Activated naive CD8-positive, alpha-beta T cell treated with anti-CD3 and anti-CD28 coated beads for 36 hours (primary cell): ENCODE measurements around the gene NCKAP5L. TPM values are rescaled to one million over a fixed set of nuclear protein-coding genes. Genes with fewer than 3 reads are reported as not detected.

Experiments
- DNase-seq: peaks from one replicate; pipeline ENCODE4 v3.0.0; 2021
- H3K27ac Mint-ChIP-seq: one replicate; pipeline ENCODE4 v1.8.0; 2022; ENCODE audit warnings: mild to moderate bottlenecking, moderate library complexity, mixed read lengths
- H3K27me3 Mint-ChIP-seq: one replicate; pipeline ENCODE4 v1.8.0; 2022; ENCODE audit warnings: mild to moderate bottlenecking, mixed read lengths
- H3K36me3 Mint-ChIP-seq: one replicate; pipeline ENCODE4 v1.8.0; 2021; ENCODE audit warnings: mild to moderate bottlenecking, mixed read lengths
- H3K4me1 Mint-ChIP-seq: one replicate; pipeline ENCODE4 v1.8.0; 2021; ENCODE audit warnings: mixed read lengths
- H3K4me3 Mint-ChIP-seq: one replicate; pipeline ENCODE4 v1.8.0; 2022; ENCODE audit warnings: mild to moderate bottlenecking, moderate library complexity, mixed read lengths
- H3K9me3 Mint-ChIP-seq: one replicate; pipeline ENCODE4 v1.8.0; 2022; ENCODE audit warnings: mixed read lengths
- total RNA-seq, 2 experiments: library from RNA; stranded (reverse); gene quantifications; one replicate each; pipeline ENCODE4 v1.2.3, GENCODE V29; 2021

The NCKAP5L gene
- total RNA-seq, 2 experiments from 2014 or later: 7.9 to 8.9 TPM

DNA sequence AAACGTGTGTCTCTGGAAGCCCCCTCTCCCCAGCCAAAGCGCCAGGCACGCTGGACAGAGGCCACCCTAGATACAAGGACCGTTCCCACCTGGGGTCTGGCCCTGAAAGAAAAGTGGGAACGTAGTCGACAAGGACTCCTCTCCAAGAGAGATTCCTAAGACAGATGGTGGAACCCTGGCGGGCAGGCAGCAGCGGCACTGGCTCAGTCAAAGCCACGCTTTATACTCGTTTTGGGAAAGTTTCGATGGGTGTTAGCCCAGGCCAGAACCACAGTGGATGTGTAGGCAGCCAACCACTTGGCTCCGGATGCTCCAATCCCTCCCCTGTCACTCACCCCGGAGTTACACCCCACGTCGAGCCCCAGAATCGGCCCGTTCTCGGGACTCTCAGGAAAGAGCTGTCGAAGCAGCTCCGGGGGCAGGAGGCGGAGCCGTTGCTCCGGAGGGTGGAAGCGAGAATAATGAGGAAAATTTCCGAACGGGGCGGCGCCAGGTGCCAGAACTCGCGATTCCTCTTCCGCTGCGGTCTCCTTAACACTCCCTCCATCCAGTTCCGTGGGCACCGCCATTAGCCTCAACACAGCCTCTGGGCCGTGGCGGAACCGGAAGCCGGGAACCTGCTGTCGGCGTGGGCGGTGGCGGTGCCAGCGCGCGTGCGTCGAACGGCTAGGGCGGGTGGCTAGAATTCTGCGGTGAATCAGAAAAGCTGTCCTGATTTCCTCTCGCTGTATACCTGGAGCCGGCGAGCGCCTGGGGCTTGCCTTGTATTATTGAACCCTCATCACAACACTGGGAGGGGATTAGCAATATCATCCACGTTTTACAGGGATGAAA lies 14.5 kb upstream of the NCKAP5L start, which contains the start of gene BCDIN3D:
BCDIN3D (minus strand) TSS at position 588 of the 834 bp plus-strand sequence; CDS start at position 569, 19 bp downstream.
- Mint-ChIP-seq H3K9me3 (no peaks in the 10 kb centered on the region), H3K36me3 (no peaks in the 10 kb centered on the region), H3K27ac (peak within 1 kb of the TSS; percentile 96), H3K4me3 (peak within 1 kb of the TSS; percentile 97), H3K27me3 (no peaks in the 10 kb centered on the region), H3K4me1 (peaks cover 28% of the 10 kb centered on the region)
- peak; percentile 96 for DNase-seq

DNA sequence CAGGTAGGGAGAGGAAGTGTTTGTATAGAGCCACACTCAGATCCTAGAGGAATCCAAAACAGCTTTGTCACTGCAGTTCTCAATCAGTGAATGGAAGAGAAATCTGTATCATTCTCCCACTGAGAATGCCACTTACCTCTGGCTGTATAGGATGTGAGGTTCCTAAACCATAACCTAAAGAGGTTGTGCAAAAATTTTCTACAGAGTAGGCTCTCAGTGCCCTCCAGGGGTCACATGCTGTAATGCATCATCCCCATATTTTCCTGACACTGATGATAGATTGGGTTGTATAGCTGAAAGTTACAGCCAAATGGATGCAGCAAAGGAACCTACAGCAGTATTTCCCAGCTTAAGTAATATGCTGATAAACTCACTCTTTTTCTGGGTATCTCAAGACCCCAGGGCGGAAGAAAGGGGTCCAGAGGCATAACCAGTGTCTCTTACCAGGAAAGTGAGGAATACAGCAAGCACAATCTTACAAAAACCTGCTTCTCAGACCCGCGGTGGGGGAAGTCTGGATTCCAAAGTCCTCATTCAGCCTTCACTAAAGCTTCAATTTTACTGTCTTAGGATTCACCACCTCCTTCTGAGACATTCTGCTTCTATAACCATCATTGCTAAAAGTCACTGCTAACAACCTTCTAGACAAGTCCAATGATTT lies 10.9 kb upstream of the NCKAP5L start:
- H3K4me1 Mint-ChIP-seq: peaks cover 21% of the 10 kb centered on the region
- no peak overlapping the region for H3K27ac Mint-ChIP-seq
- DNase-seq: peak; percentile 16
- H3K27me3 Mint-ChIP-seq: no peaks in the 10 kb centered on the region
- H3K9me3 Mint-ChIP-seq: no peaks in the 10 kb centered on the region
- H3K4me3 Mint-ChIP-seq: no peak overlapping the region
- H3K36me3 Mint-ChIP-seq: no peaks in the 10 kb centered on the region

DNA sequence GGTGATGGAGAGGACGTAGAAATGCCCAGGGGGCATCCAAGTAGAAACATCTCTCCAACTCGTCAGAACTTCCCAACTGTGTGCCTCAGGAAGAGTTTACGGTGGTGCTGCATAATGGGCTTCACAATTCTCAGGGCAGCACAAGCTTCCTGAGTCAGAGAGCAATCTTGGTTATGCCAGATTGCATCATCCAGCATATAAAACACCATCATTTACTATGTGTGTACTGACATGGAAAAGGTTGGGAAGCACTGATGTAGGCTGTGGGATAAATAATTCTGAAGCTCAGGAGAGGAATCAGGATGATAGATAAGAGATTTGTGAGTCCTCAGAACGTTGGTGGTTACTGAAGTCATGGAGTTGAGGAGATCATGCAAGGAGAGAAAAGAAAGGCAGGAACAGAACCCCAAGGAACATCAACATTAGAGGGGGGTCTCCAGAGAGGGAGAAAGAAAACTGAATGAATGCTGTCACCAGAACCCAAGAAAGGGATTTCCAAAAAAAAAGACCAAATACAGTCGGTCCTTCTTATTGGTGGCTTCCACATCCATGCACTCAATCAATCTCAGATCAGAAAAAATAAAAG lies 4.7 kb upstream of the NCKAP5L start:
- peak overlapping the region; percentile 64 for H3K27ac Mint-ChIP-seq
- H3K27me3 Mint-ChIP-seq: no peaks in the 10 kb centered on the region
- H3K36me3 Mint-ChIP-seq: no peaks in the 10 kb centered on the region
- peaks cover 13% of the 10 kb centered on the region for H3K4me1 Mint-ChIP-seq
- DNase-seq: no peak
- no peak overlapping the region for H3K4me3 Mint-ChIP-seq
- H3K9me3 Mint-ChIP-seq: no peaks in the 10 kb centered on the region

DNA sequence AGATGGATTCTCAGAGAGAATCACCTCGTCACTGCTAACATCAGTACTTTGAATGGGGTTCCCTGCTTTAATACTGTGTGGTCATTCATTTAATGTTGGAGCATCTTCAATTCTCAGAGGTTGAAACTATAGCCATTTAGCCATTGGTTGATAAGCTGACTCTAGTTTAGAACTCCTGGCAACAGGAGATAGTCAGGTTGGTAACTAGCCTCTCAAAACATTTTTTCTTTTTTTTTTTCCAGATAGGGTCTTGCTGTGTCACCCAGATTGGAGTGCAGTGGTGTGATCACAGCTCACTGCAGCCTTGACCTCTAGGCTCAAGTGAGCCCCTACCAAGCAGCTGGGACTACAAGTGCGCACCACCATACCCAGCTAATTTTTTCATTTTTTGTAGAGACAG lies 3.5 kb upstream of the NCKAP5L start:
- Mint-ChIP-seq H3K4me3 (no peak overlapping the region), H3K4me1 (peaks cover 19% of the 10 kb centered on the region), H3K9me3 (no peaks in the 10 kb centered on the region), H3K36me3 (no peaks in the 10 kb centered on the region), H3K27ac (no peak overlapping the region), H3K27me3 (no peaks in the 10 kb centered on the region)
- DNase-seq: no peak

DNA sequence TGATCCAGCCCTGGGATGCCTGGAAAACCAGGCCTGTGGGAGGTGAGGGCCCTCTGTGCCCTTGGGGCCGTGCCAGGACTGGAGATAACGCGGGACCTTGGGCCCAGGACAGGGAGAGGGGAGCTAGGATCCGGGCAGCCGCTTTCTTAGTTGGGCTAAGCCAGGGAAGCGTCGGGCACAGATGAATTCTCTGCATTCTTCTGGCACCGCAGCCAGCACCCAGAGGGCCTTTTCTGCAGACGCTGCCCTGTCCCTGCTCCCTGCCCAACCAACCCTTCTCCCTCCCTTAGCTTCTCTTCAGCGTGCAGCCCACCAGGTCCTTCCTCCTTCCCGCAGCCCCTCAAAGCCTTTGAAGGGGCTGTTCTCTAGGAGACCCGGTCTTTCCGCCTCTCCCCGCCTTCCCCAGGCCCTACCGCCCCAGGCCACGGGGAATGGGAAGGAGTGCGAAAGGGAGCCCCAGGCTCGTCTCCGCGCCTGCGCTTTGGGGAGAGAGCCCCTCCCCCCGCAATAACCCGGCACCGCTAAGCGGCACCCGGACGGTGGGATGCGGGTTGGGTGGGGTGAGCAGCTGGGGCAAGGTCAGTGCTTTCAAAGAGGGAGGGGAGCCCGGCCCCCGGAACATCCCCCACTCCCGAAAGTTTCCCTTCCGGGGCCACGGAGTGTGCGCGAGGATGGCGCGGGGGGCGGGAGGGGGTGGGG lies 663 bp downstream of the NCKAP5L start:
- Mint-ChIP-seq H3K27me3 (no peaks in the 10 kb centered on the region), H3K27ac (no peak overlapping the region), H3K4me1 (peaks cover 36% of the 10 kb centered on the region), H3K4me3 (peak overlapping the region; percentile 98), H3K9me3 (no peaks in the 10 kb centered on the region), H3K36me3 (peaks cover 4% of the 10 kb centered on the region)
- DNase-seq: peak; percentile 52

DNA sequence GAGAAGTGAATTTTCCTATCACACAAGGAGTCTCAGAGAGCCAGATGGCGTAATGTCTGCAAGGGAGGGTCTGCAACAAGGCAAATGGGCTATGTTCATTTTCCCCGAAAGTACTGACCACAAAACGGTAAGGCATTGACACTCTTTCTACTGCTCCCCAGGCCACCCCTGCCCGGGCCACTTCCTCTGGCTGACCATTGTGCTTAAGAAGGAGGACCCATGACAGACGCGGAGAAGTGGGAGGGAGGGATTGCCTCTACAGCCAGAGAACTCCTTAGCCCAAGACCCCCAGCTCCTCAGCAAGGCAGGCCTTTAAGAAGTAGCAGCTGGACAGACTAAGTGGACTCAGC lies 1.2 kb downstream of the NCKAP5L start:
- peaks cover 39% of the 10 kb centered on the region for H3K4me1 Mint-ChIP-seq

DNA sequence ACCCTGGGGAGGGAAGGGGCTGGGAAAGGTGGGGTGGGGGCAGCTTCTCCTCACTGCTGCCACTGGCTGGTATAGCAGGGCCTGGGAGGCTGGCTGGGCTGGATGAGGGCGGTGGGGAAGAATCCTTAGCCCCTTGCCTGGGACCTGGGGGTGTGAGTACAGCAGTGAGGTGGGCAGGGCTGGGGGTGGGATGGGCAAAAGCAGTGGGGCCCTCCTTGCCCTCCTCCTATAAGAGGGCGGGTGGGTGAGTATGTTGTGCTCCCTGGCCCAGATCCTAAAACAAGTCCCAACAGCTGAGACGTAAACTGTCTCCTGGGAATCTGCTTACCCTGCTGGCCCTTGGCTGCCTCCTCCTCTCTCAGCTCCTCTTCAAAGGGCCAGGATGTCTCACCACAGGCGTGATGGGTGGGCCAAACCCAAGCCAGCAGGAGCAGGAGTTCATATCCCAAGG lies 2.2 kb downstream of the NCKAP5L start:
- peaks cover 4% of the 10 kb centered on the region for H3K36me3 Mint-ChIP-seq
- peaks cover 47% of the 10 kb centered on the region for H3K4me1 Mint-ChIP-seq
- H3K27me3 Mint-ChIP-seq: no peaks in the 10 kb centered on the region
- no peak overlapping the region for H3K27ac Mint-ChIP-seq
- no peaks in the 10 kb centered on the region for H3K9me3 Mint-ChIP-seq
- no peak overlapping the region for H3K4me3 Mint-ChIP-seq
- no peak for DNase-seq

More for the DNA sequence above, 1.2 kb downstream of the NCKAP5L start:
- Mint-ChIP-seq H3K9me3 (no peaks in the 10 kb centered on the region), H3K4me3 (peak overlapping the region; percentile 98), H3K27ac (no peak overlapping the region), H3K36me3 (peaks cover 4% of the 10 kb centered on the region), H3K27me3 (no peaks in the 10 kb centered on the region)
- no peak for DNase-seq

DNA sequence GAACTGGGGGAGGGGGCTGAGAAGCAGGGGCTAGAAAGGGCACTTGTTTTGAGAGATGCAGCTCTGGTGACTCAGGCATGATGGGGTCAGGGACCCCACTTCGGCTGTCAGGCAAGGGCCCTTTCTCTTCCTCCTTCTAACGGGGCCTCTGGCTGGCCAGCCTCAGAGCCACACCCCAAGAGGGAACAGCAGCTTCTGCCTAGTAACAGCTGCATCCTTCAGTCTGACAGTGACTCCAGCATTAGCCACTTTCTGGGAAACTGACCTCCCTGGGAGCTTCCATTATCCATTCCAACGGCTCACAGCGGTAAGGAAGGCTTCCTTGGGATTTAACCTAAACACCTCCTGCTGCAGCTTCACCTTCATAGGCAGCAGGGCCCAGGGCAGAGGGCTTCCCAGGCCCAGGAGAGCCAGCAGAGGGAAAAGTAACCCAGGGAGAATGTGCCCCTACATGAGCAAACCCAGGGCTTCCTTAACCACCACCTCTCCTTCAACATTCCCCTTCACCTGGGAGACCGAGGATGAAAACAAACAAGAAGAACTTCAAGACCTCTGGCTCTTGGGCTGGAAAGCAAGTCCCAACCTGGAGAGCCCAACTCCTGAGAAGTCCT lies 2.7 kb downstream of the NCKAP5L start:
- Mint-ChIP-seq H3K4me1 (peaks cover 49% of the 10 kb centered on the region), H3K9me3 (no peaks in the 10 kb centered on the region), H3K27me3 (no peaks in the 10 kb centered on the region), H3K4me3 (no peak overlapping the region), H3K27ac (no peak overlapping the region), H3K36me3 (peaks cover 4% of the 10 kb centered on the region)
- DNase-seq: no peak

DNA sequence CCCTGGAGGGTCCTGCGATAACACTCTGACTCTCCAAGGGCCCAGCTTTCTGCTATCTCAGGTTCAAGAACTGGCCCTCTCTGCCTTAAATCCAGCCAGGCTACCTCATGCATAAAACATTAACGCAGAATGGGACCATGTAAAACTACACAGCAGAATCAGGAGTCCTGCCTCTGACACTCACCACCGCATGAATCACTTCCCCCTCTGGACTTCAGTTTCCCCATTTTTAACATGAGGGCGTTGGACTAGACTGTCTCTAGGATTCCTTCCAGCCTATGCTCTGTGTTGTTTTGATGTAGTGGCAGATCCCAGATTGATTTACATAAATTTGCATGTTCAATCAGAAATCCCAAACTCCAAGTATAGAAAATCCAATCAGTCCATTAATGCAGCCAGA lies 3.3 kb downstream of the NCKAP5L start:
- H3K36me3 Mint-ChIP-seq: peaks cover 4% of the 10 kb centered on the region
- H3K4me1 Mint-ChIP-seq: peaks cover 48% of the 10 kb centered on the region
- H3K27ac Mint-ChIP-seq: no peak overlapping the region
- H3K9me3 Mint-ChIP-seq: no peaks in the 10 kb centered on the region
- no peak for DNase-seq
- no peak overlapping the region for H3K4me3 Mint-ChIP-seq
- H3K27me3 Mint-ChIP-seq: no peaks in the 10 kb centered on the region

DNA sequence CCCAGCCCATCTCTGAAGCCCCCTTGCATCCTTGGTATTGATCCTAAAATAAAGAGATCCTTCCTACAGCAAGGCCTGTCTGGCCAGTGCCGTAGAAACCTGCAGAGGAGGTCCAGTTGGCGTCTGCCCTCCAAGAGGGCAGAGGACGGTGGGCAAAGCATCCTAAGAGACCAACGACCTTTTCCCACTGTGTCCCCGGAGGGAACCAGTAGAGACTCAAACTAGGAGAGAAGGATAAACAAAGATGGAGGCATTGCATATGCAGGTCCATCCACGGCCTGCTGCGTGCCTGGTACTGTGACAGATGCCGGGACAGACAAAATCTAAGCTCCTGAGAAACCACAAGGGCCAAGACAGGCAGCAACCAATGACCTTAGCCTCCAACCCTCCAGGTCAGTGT lies 3.8 kb downstream of the NCKAP5L start:
- Mint-ChIP-seq H3K36me3 (peaks cover 4% of the 10 kb centered on the region), H3K9me3 (no peaks in the 10 kb centered on the region), H3K27me3 (no peaks in the 10 kb centered on the region), H3K4me3 (no peak overlapping the region), H3K4me1 (peaks cover 52% of the 10 kb centered on the region), H3K27ac (no peak overlapping the region)
- no peak for DNase-seq

DNA sequence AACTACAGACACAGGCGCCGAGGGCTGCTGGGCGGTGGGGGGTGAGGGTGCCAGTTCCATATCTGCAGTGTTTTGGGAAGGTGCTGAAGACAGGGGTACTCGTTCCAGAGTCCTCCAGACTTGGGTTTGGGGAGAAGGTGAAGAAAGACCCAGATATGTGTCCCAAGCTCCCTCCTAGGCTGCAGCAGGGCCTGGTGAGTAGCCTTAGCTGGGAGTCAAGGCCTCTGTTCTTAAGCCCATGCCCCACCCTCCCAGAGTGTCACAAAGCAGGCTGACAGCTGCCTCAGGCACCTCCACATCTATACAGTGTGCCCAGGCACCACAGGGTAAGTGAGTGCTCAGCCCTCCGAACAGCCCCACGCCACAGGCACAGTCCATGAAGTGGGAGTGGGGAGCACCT lies 4.3 kb downstream of the NCKAP5L start:
- Mint-ChIP-seq H3K27me3 (no peaks in the 10 kb centered on the region), H3K4me3 (no peak overlapping the region), H3K9me3 (no peaks in the 10 kb centered on the region), H3K4me1 (peaks cover 47% of the 10 kb centered on the region), H3K27ac (no peak overlapping the region), H3K36me3 (peaks cover 4% of the 10 kb centered on the region)
- DNase-seq: no peak

DNA sequence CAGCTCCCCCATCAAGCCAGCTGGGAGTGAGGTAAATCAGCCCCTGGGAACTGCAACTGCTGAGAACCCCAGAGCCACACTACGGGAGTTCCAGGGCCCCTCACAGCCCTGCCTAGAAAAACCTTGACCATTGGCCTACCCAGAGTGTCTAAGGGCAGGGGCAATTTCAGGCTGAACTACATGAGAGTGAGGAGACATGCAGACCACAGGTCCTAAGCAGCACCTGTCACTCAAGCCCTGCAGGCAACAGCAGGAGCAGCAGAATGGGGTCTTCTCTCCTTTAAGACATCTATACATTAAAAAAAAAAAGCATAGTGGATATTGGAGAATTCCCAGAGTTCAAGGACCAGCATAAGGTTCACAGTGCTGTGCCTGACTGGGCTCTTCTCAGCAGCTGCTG lies 4.9 kb downstream of the NCKAP5L start:
- H3K27ac Mint-ChIP-seq: no peak overlapping the region

DNA sequence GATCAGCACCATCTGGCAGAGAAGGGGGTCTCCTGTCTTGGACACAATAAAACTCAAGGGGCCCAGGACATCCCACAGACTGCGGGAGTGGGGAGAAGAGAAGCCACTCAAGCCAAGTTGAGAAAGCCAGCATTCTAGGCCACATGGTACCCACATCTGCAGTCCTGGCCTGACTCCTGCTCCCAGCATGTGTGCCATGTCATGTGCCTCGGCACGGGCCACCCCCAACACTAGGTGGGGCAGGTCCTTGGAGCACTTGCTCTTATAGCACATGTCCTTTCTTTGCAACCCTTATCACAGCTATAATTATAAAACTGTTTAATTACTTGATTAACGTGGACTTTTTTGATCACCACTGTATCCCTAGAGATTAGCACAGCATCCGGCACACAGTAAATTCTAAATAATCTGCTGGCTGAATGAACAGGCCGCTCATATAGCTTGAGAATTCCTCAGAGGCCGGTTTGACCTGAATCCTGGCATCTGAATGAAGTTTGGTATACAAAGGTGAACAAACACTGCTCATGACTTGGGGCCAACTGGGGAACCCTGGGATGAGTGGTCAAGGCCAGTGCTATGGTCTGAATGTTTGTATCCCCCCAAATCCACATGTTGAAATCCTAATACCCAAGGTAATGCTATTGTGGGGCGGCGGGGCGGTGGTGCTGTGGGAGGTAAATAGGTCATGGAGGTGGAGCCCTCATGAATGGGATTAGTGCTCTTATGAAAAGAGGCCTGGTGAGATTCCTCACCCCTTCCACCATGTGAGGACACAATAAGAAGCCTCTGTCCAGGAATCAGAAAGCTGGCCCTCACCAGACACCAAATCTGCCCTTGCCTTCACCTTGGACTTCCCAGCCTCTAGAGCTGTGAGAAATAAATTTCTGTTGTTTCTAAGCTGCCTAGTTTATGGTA lies 6.6 kb downstream of the NCKAP5L start:
- H3K27me3 Mint-ChIP-seq: no peaks in the 10 kb centered on the region
- no peak for DNase-seq
- peaks cover 37% of the 10 kb centered on the region for H3K4me1 Mint-ChIP-seq
- H3K9me3 Mint-ChIP-seq: no peaks in the 10 kb centered on the region
- H3K36me3 Mint-ChIP-seq: peaks cover 4% of the 10 kb centered on the region
- H3K4me3 Mint-ChIP-seq: peak overlapping the region; percentile 32
- H3K27ac Mint-ChIP-seq: peak overlapping the region; percentile 88

More for the DNA sequence above, 4.9 kb downstream of the NCKAP5L start:
- no peak for DNase-seq
- Mint-ChIP-seq H3K4me1 (peaks cover 42% of the 10 kb centered on the region), H3K27me3 (no peaks in the 10 kb centered on the region), H3K36me3 (peaks cover 4% of the 10 kb centered on the region), H3K9me3 (no peaks in the 10 kb centered on the region), H3K4me3 (no peak overlapping the region)

DNA sequence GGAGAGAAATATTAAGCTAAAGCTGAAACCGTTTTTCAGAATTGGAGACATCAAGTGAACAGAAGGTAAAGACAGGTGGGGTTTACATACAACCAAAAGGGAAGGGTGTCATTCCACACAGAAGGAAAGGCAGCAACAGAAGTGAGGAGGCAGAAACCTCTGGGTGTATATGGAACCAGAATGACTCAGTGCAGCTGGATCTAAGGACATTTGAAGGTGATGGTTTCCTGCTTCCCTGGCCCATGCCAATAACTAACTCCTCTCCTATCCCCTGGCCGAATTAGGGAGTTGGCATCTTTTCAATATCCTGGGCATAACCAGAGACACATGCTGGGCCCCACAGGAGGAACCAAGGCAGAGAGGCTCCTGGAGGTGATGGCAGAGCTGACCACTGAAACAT lies 8.4 kb downstream of the NCKAP5L start:
- Mint-ChIP-seq H3K36me3 (peaks cover 4% of the 10 kb centered on the region), H3K9me3 (no peaks in the 10 kb centered on the region), H3K4me3 (no peak overlapping the region), H3K4me1 (peaks cover 30% of the 10 kb centered on the region), H3K27ac (no peak overlapping the region), H3K27me3 (no peaks in the 10 kb centered on the region)
- no peak for DNase-seq
